Measurements from ENCODE around the gene MAK.
"Not testable (repeated sequence)": the region's sequence is repeated elsewhere in the genome, so short reads cannot be mapped to it uniquely, and the experiment has no call there.

Gene MAK

DNA sequence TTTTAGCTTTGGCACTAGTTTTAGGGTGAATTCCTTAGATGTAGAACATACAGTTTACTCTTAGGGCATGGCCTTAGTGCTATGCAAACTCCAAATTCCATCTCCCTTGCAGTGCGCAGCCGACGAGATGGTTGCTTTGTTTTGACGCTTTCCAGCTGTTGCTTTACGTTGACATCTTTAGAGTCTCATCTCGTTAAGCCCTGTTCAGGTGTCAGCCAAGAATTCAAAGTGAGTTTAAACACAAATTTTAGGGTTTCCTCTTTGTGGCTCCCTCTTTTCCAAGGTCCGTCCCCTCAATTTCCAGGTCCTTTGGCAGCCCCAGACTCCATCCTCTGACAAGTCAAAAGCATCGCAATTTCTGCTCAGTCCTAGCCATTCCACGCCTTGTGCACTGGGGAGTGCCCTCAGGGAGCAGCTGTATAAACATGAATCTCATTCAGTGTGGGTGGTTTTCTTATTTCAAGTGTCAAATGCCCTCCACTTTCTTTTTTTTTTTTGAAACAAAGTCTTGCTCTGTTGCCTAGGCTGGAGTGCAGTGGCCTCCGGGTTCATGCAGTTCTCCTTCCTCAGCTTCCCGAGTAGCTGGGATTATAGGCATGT is 14.1 kb upstream of the MAK start:
- no peak for DNase-seq (ENCODE audit: low read depth)

DNA sequence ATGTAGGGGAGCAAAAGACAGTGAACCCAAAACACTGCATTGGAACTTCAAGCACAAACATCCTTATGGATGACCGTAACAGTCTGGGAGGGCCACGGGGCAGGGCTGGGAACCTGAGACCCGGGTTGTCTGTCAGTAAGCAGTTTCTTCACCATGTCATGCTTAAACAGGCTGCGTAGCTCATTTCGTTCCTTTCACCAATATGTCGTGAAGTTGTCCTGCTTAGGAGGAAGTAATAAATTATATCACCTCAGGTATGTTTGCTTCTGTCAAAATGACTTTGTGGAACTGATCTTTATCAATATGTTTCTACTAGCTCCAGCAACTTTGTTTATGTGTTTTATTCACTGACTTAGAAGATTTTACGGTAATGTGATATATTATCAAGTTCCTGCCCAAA is 12.4 kb upstream of the MAK start:
- DNase-seq (ENCODE audit: low read depth) = no peak

- DNase-seq (ENCODE audit: low read depth) = no peak
Observed at GRCh38 chr6:10849901-10850300, 11.6 kb upstream of the MAK start.

GRCh38 chr6:10847684-10848083 is 9.3 kb upstream of the MAK start:
- no peak for DNase-seq (ENCODE audit: low read depth)

DNA sequence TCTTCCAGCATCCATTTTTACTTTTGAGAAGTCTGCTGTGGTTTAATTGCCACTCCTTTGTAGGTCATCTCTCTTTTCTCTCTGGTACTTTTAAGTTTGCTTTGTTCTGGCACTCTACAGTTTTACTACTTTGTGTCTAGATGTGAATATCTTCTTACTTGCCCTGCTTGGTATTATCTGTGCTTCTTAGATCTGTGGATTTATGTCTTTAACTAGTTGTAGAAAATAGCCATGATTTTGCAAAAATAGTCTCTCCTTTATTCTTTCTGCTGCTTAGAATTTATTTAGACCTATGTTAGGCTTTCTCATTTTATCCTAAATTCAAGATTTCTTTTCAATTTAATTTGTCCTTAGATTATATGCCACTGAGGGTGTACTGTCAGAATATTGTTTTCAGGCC is 5.2 kb upstream of the MAK start:
- no peak for DNase-seq (ENCODE audit: low read depth)

DNA sequence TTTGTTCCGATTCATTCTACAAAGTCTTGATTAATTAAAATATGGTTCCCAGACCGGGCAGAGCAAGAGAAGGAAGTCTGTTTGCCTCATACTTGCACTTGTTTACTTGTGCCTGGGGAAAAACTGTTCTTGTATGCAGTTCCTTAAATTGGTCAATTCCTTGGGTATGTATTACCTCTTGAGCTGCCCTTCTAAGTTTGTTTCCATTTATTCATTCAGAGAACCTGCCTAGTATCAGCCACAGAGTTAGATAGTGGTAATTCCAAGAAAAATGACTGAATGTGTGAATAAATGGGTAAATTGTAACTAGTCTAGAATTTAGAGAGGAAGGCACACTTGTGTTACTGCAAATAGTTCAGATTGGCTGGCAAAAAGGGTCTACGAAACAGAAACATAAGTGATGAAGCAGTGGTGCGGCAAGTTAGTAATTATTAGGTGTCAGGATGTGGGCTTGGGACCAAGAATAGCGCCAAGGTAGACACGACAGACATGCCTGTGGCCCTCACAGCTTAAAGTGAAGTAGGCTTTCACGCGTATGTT is 525 bp upstream of the MAK start:
- no peak for DNase-seq (ENCODE audit: low read depth)

- DNase-seq (ENCODE audit: low read depth) = no peak
Observed at GRCh38 chr6:10837622-10837994, 731 bp downstream of the MAK start.

DNA sequence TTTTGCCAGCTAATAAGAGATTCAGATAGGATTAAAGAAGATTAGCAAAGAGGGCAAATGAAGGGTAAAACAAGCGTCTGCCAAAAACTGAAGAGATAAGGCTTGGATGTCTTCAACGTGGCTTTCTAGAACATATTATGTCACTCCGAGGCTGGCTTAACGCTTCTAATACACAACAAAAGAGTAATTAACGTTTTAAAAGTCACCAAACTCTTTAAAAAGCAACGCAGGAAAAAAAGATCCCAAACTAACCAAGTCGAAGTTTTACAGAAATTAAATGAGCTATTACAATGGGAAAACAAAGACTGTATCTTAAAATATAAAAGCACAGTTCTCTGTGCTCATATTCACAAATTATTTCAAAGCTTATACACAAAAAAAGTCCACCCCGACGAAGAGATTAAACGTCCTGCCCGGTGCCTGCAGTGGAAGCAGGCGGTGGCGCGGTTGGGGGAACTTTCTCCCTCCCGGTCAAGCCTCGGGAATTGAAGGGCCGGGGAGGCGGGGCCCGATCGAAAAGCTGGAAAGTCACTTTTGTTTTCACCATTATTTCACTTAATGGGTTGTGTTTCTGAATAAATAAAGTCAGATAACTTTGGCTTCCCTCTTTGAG is 1.2 kb downstream of the MAK start:
- DNase-seq (ENCODE audit: low read depth) = no peak

GRCh38 chr6:10834823-10835222 is 3.5 kb downstream of the MAK start:
- no peak for DNase-seq (ENCODE audit: low read depth)

GRCh38 chr6:10831609-10832008 is 6.7 kb downstream of the MAK start:
- no peak for DNase-seq (ENCODE audit: low read depth)

DNA sequence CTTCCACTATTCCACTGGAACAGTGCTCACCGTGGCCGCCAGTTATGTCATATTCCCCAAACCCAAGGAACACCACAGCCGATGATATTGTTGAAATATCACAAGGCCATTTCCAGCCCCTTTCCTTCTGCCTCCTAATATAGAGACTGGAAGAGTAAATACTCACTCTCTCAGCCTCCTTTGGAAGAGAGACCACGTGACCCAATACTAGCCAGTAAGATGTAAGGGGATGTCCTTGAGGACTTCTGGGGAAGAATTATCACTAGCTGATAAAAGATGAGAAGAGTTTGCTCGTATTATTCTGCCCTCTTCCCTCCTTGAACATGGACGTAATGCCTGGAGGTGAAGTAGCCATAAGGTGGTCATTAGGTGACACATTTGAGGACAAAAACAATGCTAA is 13.5 kb downstream of the MAK start:
- no peak for DNase-seq (ENCODE audit: low read depth)

GRCh38 chr6:10824297-10824696 is 14.0 kb downstream of the MAK start:
- DNase-seq (ENCODE audit: low read depth) = no peak

GRCh38 chr6:10814176-10814575 is 24.2 kb downstream of the MAK start:
- not testable (repeated sequence) for DNase-seq (ENCODE audit: low read depth)

DNA sequence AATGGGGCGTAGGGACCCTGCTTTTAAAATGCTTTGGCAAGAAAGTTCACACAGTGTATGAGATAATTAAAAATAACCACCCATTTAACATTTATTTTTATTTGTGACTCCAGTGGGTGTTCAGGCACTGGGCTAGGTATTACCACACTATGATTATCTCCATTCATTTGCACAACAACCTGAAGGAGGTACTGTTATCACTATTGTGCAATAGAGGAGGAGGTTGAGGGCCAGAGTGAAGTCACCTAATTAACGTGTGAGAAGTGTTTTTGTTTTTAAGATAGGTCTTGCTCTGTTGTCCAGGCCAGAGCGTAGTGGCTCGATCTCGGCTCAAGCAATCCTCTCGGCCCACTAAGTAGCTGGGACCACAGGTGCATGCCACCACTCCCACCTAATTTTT is 29.2 kb downstream of the MAK start:
- no peak for DNase-seq (ENCODE audit: low read depth)

GRCh38 chr6:10808376-10808775 is 30.0 kb downstream of the MAK start:
- no peak for DNase-seq (ENCODE audit: low read depth)

DNA sequence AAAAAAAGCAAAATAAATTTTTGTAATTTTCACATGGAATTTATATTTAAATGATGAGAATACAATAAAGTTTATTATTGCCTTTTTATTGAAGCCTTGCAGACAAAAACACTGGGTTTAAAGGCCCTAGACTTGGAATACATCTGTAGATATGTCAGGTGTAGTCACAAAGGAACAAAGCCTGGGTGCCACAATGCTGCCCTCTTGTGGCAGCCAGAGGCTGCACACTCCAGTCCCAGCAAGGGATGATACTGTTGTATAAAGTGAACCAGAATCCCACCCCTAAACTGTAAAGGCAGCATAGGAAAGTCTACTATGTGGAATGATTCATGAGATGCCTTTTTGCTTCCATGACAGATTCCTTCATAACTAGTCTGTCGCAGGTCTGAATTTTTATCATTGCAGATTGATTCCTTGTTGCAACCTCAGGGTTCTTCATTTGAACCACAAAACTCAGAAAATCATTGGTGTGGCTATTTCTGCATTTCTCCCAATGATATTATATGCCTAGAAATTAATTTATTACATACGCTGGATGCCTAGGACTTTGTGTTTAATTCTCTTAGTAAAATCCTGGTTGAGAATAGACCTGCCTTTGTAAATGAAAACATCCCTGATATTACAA is 37.0 kb downstream of the MAK start:
- peak; percentile 40 for DNase-seq (ENCODE audit: low read depth)

DNA sequence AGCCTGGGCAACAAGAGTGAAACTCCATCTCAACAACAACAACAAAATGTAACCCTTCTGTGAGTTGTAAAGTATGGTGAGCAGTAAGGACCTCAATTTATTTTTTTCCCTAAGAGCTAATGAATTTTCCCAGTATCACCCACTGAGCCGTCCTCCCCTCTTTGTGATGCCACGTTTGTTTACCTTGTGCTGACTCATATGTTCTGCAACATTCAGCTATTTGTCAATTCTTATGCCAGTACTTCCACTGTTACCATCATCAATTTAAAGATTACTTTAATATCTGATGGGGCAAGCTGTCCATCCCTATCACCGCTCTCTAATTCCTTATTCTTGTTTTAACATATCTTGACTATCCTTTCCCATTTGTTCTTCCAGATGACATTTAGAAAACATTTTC is 37.5 kb downstream of the MAK start:
- no peak for DNase-seq (ENCODE audit: low read depth)

- no peak for DNase-seq (ENCODE audit: low read depth)
Observed at GRCh38 chr6:10794239-10794638, 44.1 kb downstream of the MAK start.

DNA sequence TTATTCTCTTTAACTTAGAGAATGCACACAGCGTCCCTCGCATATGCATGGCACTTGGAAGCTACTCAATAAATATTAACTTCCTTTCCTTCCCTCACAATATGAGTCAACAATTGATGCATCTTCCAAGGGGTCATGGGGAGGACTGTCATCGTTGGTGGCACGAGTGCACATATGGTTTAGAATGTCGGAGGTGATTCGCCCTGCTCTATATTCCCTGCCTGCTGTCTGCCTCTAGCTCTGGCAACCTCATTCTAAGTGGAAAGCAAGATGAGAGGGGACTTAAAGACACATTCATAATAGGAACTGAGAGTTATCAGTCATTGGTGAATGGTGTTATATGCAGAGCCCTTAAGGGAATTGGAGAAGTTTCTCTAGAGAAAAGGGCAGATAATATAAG is 44.6 kb downstream of the MAK start:
- DNase-seq (ENCODE audit: low read depth) = no peak

DNA sequence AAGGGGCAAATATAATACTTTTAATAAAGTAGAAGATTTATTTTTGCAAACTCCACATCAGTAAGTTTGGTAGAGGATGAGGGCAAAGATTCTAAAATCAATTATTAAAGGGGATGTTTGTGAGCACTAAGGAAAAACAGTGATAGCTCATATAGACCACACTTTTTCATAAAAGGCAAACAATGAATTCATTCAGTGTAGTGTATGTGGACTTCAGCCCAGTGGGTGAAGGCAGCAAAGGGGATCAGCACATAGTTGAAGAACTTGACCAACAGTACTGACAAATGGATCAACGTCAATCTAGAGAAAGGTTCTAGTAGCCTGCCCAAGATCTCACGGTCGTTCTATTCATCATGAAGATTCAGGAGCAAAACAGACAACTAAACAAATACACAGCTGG is 45.3 kb downstream of the MAK start:
- DNase-seq (ENCODE audit: low read depth) = no peak

- DNase-seq (ENCODE audit: low read depth) = no peak
Observed at GRCh38 chr6:10792101-10792500, 46.2 kb downstream of the MAK start.

- DNase-seq (ENCODE audit: low read depth) = no peak
Observed at GRCh38 chr6:10791673-10792072, 46.7 kb downstream of the MAK start.

- no peak for DNase-seq (ENCODE audit: low read depth)
Observed at GRCh38 chr6:10779076-10779475, 59.3 kb downstream of the MAK start.

DNA sequence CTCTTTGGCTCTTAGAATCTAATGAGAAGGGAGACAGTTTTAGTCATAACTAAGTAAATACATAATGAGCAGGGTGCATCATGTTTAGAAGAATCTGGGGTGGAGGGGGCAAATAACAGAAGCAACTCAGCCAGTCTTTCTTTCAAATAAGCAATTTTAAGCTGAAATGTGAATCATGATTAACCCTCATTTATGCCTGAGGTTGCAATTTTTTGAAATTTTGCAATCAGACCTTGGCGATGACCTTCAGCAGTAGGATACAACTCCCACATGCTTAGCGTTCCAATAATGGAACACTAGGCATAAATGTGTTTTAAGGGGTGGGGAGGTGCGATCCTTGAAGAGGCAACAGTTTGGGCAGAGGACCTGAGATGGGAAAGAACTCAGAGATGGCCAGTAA is 60.1 kb downstream of the MAK start:
- DNase-seq (ENCODE audit: low read depth) = no peak
